Stimulated activated CD4-positive, alpha-beta T cell treated with anti-CD3 and anti-CD28 coated beads, Interleukin-15, amount 100 ng/mL, for 24 hours (primary cell): ENCODE measurements around the gene ROBO3.
A peak's percentile ranks its signal among the peaks of the same experiment; 100 is the strongest.

Experiments used
- DNase-seq: peaks from one replicate; pipeline ENCODE4 v3.0.0-alpha.2; 2020

The ROBO3 gene

GRCh38 chr11:124846070-124846673 lies 19.1 kb upstream of the ROBO3 start:
- no peak for DNase-seq

GRCh38 chr11:124859171-124859570 lies 6.1 kb upstream of the ROBO3 start:
- DNase-seq: no peak

DNA sequence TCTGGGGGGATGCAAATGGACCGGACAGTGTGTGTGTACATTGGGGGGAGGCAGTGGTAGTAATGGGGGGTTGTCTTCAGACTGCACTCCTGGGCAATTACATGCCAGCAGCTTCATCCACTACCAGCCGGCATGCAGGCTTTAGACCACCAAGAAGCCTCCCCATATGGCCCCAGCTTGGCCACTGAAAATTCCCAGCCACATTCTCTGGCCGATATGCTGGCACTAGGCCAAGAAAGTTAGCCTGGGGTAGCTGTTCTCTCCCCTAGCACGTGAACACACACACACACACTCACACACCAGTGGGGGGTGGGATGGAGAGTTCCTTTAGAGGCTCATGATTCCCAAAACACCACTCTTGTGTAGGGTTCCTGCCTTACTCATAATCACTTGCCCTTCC lies 3.6 kb upstream of the ROBO3 start:
- no peak for DNase-seq

DNA sequence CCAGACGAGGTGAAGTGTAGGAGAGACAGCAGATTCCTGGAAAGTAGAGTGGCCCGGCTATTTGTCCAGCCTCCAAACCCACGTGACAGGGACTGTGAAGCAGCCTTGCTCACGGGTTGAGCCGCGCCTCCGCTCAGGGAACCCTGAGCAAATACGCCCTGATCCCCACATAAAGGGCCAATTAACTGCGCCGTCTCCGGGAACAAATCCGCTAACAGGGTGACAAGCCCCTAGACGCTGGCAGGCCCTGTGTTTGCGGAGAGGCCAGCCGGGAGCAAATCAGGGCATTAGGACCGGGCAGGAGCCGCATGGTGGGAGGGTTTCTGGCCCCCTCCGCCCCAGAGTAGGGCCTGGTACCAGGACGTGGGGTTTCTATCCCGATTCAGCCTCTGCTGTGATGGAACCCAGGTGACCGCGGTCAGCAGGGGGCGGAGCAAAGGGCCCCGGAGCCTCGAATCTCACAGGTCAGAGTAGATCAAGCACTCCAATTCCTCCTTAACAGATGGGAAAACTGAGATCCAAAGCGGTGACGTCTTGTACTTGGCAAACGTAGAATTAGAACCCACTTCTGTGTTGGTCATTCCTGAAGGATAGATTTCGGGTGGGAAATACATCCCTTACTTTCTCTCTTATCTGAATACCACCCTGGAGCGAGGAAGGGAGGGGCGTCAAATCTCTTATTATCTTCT lies 2.0 kb upstream of the ROBO3 start:
- DNase-seq: no peak

DNA sequence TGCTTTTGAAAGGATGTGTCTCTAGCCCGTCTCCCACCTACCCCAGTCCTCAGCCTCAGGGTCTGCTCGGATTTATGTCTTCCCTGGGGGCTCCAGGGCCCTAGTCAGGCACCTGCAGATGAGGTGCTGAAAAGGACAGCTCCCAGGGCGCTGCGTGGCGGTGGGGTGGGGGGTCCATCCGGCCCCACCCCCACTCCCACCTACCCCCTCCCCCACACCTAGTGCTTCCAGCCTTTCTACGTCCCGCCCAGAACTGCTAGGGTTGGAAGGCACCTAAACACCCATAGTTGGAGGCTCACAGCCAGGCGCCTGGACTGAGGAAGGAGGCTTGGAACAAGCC lies 1.4 kb upstream of the ROBO3 start:
- DNase-seq: no peak

DNA sequence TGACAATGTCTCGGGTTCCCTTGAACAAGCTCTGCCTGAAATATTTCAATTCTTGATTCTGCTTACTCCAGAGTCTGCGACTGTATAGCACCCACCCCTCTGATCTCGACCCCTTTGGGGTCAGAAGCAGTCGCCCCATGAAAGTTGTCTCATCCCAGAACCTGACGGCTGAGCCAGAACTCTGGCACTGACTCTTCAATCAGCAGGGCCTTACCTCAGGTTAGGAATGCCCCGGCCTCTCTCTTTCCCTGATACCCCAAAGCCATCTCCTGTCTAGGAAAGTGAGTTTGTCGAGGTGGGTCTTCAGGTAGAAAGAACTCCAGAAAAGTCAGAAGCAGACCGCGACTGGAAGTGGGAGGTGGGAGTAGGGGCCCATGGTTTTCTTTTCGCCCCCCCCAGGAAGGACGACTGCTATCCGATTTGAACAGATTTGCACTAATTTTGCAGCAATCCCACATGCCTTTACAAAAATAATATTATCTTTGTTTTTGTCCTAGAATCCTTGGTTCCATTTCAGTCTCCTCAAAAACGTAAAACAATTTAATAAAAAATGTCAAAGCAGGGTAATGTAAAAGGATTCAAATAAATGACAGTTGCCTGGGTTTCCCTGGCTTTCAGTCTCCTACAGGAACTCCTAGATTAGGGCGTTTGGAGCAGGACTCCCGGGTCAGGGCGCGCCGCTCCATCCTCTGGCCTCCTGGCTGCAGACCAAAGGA lies 898 bp upstream of the ROBO3 start:
- DNase-seq: no peak

DNA sequence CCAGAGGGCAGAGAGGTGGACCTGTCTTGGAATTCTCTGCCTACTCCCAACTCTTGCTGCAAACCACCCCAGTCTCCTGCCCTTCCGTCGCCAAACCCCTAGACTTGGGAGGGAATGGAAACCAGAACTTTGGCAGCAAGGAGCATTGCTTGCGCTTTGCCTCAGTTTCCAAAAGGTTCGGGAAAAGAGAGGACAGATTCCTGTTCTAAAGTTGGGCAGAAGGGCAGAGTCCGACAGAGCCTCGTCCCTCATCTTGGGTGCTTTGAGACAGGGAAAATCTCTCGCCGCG lies 396 bp upstream of the ROBO3 start:
- no peak for DNase-seq

DNA sequence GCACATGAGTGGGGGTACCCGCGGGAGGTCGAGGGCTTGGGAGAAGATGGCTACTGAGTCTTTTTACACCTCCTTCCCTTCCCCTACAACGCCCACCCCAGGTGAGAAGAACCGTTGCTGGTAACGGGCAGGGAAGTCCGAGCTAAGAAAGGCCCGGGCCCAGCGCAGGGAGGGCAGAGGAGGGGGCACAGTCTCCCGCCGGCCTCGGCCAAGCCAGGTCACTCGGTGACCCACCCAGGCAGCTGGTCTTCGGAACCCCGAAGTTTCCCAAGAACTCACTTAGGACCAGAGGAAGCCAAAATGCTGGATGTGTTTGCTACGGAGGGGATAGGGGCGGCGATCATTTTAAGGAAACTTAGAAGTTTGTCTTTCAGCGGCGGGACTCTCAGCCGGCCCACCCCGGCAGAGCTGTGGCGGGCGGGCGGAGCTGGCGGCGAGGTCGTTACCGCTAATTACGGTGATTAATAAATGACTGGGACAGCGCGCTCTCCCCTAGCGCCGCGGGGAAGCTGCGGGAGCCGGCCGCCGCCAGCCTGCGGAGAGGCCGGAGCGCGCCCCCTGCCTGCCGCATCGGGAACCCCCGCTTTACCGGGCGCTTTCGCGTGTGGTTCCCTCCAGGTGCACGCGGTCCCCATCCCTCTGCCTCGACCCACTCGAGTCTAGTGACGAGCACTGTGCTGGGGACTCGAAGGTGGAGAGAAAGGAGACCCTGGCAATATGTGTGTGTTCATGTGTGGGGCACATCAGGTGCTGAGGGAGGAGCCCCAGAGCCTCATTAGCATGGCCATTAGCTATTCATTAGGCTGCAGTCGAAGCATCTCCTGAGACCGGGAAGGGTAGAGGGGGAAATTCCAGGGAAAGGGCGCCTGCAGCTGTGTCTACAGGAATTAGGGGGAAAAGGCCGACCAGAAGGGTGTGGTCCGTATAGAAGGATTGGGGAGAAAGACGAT lies 945 bp downstream of the ROBO3 start:
- DNase-seq: peak; percentile 73

DNA sequence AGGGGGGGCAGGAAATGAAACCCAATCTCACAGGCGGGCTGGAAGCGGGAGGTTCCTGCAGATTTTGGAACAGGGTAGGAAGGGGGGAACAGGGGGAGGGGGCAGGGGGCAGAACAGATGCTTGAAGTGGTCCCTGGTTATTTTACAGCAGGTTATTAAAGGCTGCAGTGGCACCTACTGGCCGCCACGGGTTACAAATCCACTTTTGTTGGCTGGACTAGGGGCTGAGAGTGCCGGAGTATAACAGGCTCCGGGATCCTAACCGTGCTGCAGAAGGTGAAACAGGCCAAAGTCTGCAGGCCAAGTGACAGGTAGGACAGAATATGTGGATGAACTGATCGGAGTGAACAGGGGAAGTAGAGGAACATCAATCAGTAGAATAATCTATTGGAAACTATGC lies 2.5 kb downstream of the ROBO3 start:
- DNase-seq: peak; percentile 40

GRCh38 chr11:124868331-124869274 lies 3.4 kb downstream of the ROBO3 start:
- no peak for DNase-seq

DNA sequence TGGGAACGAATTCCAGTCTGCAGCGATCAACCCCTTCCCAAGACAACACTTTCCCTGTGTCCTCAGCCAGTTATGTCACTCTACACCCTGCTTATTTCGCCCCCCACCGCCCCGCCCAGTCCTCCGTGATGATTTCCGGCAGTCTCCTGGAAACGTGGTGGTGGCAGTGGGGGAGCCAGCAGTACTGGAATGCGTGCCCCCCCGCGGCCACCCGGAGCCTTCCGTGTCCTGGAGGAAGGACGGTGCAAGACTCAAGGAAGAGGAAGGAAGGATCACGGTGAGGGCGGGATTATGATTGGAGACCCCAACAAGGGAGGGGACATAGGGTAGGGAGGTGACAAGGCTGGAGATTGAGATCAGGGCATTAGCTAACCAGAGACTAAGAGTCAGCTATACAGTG lies 4.1 kb downstream of the ROBO3 start:
- no peak for DNase-seq

- no peak for DNase-seq
These were observed 4.7 kb downstream of the ROBO3 start for GRCh38 chr11:124869856-124870387.

GRCh38 chr11:124870430-124870829 lies 5.2 kb downstream of the ROBO3 start:
- DNase-seq: no peak

DNA sequence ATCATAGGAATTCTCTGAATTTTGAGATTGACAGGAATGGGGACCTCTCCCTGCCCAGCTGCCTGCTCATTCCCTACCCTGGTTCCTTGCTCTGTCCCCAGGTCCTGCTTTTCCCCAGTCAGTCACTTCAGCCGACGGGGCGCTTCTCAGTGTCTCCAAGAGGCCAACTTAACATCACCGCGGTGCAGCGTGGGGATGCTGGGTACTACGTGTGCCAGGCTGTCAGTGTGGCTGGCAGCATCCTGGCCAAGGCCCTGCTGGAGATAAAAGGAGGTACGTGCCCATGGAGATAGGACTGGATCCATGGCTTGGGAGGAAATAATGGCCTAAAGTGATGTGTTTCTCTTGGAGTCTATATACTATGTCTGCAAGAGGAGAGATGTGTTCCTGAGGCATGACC lies 7.0 kb downstream of the ROBO3 start:
- no peak for DNase-seq

- no peak for DNase-seq
These were observed 7.5 kb downstream of the ROBO3 start for GRCh38 chr11:124872741-124873140.

DNA sequence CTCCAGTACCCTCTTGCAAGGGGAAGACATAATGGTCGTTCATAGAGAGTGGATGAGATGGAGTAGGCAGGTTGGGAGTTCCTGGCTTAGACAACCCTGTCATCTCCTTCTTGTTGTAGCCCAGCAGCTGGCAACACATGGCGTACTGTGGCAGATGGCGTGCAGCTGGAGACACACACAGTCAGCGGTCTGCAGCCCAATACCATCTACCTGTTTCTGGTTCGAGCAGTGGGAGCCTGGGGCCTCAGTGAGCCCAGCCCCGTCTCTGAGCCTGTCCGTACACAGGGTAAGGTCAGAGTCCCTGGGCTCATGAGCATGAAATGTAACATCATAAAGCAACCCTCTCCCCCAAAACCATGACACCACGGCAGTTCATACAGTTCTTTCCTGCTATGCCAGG lies 8.7 kb downstream of the ROBO3 start:
- no peak for DNase-seq

DNA sequence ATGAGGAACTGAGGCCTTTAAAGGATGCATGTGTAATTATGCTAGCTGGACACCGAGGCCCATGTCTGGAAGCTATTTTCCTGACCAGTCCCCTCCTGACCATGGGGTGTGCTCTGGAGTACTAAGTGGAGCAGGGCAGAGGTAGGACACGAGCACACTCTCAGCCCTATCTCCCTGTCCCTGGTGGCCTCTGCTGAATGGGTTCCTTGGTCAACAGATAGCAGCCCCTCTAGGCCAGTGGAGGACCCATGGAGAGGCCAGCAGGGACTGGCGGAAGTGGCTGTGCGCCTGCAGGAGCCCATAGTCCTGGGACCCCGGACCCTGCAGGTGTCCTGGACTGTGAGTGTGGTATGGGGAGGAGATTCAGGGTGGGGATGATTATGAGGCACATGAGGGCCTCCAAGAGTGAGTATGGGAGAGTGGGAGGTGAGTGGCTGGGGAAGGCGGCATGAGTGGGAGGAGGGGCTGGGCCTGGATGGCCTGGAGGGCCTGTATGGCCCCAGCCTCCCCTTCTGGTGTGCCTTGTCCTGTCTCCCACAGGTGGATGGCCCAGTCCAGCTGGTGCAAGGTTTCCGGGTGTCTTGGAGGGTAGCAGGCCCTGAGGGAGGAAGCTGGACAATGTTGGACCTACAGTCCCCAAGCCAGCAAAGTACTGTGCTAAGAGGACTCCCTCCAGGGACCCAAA lies 9.5 kb downstream of the ROBO3 start:
- no peak for DNase-seq

- no peak for DNase-seq
These were observed 10.2 kb downstream of the ROBO3 start for GRCh38 chr11:124875401-124875800.

GRCh38 chr11:124875943-124876817 lies 10.9 kb downstream of the ROBO3 start:
- peak; percentile 86 for DNase-seq
